Dedifferentiated amniotic fluid mesenchymal stem cell (primary cell): ENCODE measurements around the gene CFAP77.

ENCODE experiments used
- DNase-seq: peaks from one replicate; pipeline ENCODE4 v3.0.0-alpha.2; 2016; ENCODE audit errors: extremely low spot score

Gene CFAP77

GRCh38 chr9:132408521-132408920, 1.5 kb upstream of the CFAP77 start:
- no peak for DNase-seq

- DNase-seq = no peak
Observed at GRCh38 chr9:132410642-132411041, 631 bp downstream of the CFAP77 start.

GRCh38 chr9:132411091-132411508, 1.1 kb downstream of the CFAP77 start:
- no peak for DNase-seq

- no peak for DNase-seq
Observed at GRCh38 chr9:132412089-132412488, 2.1 kb downstream of the CFAP77 start.

- DNase-seq = no peak
Observed at GRCh38 chr9:132413926-132414325, 3.9 kb downstream of the CFAP77 start.

GRCh38 chr9:132414731-132415130, 4.7 kb downstream of the CFAP77 start:
- no peak for DNase-seq

GRCh38 chr9:132415181-132415580, 5.2 kb downstream of the CFAP77 start:
- no peak for DNase-seq

GRCh38 chr9:132418726-132419363, 8.8 kb downstream of the CFAP77 start:
- DNase-seq = no peak

GRCh38 chr9:132422574-132422973, 12.6 kb downstream of the CFAP77 start:
- DNase-seq = no peak

GRCh38 chr9:132423503-132423902, 13.5 kb downstream of the CFAP77 start:
- no peak for DNase-seq

GRCh38 chr9:132424857-132425674, 15.1 kb downstream of the CFAP77 start:
- no peak for DNase-seq

- DNase-seq = no peak
Observed at GRCh38 chr9:132425675-132426062, 15.7 kb downstream of the CFAP77 start.

GRCh38 chr9:132426639-132427414, 16.8 kb downstream of the CFAP77 start:
- DNase-seq = no peak

GRCh38 chr9:132430998-132431397, 21.0 kb downstream of the CFAP77 start:
- DNase-seq = no peak

- DNase-seq = no peak
Observed at GRCh38 chr9:132434881-132435280, 24.9 kb downstream of the CFAP77 start.

- DNase-seq = no peak
Observed at GRCh38 chr9:132439153-132439552, 29.1 kb downstream of the CFAP77 start.

GRCh38 chr9:132440735-132441134, 30.7 kb downstream of the CFAP77 start:
- DNase-seq = no peak

GRCh38 chr9:132441404-132441803, 31.4 kb downstream of the CFAP77 start:
- no peak for DNase-seq

- DNase-seq = no peak
Observed at GRCh38 chr9:132443951-132444607, 34.1 kb downstream of the CFAP77 start.

- no peak for DNase-seq
Observed at GRCh38 chr9:132446887-132447286, 36.9 kb downstream of the CFAP77 start.

- no peak for DNase-seq
Observed at GRCh38 chr9:132447346-132447745, 37.3 kb downstream of the CFAP77 start.

- no peak for DNase-seq
Observed at GRCh38 chr9:132447902-132448301, 37.9 kb downstream of the CFAP77 start.
